Jurkat, Clone E6-1 (cell line): ENCODE data around the gene ZNF423.
A peak's percentile ranks its signal among the peaks of the same experiment; 100 is the strongest.

Experiments
- DNase-seq: peaks from one replicate; pipeline ENCODE4 v3.0.0-alpha.2; 2011; ENCODE audit warnings: low read depth, low spot score
- H3K4me3 ChIP-seq: 2 replicates; pipeline ENCODE4 v1.5.1; 2011; ENCODE audit warnings: mild to moderate bottlenecking, low read length, control low read depth, moderate library complexity

The ZNF423 gene

GRCh38 chr16:49470513-49470991 lies 385.4 kb downstream of the ZNF423 start:
- H3K4me3 ChIP-seq = no peak overlapping the region
- no peak for DNase-seq

GRCh38 chr16:49469930-49470451 lies 385.9 kb downstream of the ZNF423 start:
- no peak overlapping the region for H3K4me3 ChIP-seq
- no peak for DNase-seq

GRCh38 chr16:49469311-49469670 lies 386.6 kb downstream of the ZNF423 start:
- H3K4me3 ChIP-seq = no peak overlapping the region
- DNase-seq = no peak

- no peak overlapping the region for H3K4me3 ChIP-seq
- no peak for DNase-seq
These were observed 387.2 kb downstream of the ZNF423 start for GRCh38 chr16:49468611-49469310.

DNA sequence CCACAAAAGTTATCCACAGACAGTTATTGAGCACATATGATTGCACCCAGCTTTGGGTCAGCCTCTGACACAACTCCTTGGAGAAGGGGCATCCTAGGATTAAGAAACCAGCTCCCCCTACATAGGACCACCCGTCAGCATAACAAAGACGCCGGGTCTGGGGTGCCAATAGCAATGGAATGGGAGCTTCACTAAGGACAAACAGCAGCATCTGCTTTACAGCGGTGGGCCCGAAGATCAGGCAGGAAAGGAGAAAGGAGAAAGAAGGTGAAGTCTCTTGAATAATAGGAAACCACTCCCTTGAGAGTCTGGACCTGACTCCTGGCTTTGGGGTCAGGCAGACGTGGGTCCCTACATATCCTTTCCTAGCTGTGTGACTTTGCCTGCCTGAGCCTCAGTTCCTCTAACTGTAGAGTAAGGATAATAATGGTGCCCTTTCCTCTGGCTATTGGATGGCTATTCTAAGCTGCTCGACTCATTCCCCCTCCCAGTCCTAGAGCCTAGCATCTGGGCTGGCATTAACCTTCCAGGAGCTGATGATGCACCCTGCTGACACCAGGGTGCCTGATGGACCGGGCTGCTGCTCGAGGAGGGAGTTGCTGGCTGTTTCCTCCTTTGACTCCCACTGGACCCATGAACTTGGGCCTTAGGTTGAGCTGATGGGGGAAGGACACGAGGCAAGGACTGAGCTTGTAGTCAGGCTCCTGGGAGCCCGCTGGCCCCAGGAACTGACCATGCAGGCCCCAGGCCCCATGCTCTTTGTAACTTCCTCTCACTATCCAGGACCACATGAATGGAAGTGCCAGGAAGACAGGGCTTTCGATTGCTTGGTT lies 388.2 kb downstream of the ZNF423 start:
- no peak overlapping the region for H3K4me3 ChIP-seq
- DNase-seq = no peak

- DNase-seq = no peak
- no peak overlapping the region for H3K4me3 ChIP-seq
These were observed 389.0 kb downstream of the ZNF423 start for GRCh38 chr16:49466881-49467280.

- DNase-seq = no peak
- no peak overlapping the region for H3K4me3 ChIP-seq
These were observed 389.4 kb downstream of the ZNF423 start for GRCh38 chr16:49466529-49466831.

GRCh38 chr16:49465661-49466528 lies 390.0 kb downstream of the ZNF423 start:
- no peak for DNase-seq
- H3K4me3 ChIP-seq = no peak overlapping the region

GRCh38 chr16:49464877-49465504 lies 390.9 kb downstream of the ZNF423 start:
- no peak overlapping the region for H3K4me3 ChIP-seq
- no peak for DNase-seq

DNA sequence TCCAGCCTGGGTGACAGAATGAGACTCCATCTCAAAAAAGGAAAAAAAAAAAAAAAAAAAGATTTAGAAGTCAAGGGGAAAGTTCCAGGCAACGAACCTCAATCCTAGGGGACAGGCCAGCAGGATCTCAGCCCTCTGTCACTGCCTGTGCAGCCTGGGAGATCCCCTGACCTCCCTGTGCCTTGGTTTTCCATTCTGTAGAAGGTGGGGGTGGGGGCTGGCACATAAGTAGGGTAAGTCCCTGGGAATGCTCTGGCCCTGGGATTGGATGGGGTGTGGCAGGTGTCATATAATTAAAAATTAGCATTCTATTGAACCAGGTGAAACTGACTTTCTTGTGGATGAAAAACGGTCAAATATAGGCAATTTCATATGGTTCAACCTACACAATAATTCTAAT lies 391.8 kb downstream of the ZNF423 start:
- DNase-seq = no peak
- peak overlapping the region; percentile 11 for H3K4me3 ChIP-seq

DNA sequence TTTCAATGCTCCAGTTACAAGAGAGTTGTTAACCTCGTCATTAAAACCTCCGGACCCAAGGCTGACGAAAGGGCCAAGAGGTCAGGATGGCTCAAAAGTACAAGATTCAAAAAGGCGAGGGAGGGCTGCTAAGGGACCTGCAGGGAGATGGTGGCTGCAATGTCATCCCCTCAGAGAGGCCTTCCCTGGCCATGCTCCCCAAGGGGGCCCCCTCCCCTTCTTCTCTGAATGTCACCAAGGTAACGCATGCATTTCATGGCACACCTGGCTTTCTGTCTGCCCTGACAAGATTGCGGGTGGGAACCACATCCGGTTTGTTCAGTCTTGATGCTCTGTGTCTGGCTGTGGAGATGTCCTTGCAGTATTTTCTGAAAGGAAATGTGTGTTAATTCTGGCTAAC lies 392.4 kb downstream of the ZNF423 start:
- H3K4me3 ChIP-seq = peak overlapping the region; percentile 52
- DNase-seq = peak; percentile 99

DNA sequence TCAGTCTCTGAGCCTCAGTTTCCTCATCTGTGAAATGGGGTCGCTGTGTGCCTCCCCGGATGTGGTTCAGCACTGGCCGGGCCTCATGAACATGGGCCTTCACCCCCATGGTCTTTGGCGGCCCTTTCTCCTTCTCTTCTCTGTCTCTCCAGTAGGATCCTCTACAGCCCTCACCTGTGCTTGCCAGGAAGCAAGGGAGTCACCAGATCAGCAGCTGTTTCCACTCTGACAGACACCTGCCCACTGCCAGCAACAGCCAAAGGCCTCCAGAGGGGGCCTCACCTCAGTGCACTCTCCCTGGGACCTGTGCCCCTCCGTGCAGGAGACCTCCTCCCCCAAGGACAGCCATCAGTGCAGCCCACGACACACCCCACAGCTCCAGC lies 392.9 kb downstream of the ZNF423 start:
- DNase-seq = peak; percentile 78
- peak overlapping the region; percentile 52 for H3K4me3 ChIP-seq

DNA sequence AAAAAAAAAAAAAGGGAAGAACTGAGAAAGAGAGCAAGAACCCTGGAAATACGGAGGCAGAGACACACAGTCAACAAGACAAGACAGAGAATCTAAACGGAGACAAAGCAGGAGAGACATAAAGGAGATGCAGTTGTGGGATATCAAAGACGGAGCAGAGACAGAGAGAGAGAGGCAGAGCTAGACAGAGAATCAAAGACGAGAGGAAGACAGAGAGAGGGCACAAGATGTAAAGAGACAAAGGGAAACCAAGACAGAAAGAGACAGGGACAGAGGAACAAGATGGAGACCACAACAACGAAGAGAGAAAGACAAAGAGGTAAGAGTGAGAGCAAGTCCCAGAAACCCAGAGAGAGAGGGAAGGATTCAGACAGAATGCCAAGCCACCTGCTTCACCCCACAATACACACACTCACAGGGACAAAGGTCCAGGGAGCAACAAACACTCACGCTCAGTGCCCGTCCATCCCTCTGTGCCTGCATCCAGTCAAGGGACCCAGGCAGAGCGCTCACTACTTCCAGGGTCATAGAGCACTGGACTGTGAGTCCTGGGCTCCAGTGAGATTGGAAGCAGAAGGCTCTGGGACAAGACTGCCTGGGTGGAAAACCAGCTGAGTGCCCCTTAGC lies 393.4 kb downstream of the ZNF423 start:
- DNase-seq = peak; percentile 55
- H3K4me3 ChIP-seq = peak overlapping the region; percentile 52

DNA sequence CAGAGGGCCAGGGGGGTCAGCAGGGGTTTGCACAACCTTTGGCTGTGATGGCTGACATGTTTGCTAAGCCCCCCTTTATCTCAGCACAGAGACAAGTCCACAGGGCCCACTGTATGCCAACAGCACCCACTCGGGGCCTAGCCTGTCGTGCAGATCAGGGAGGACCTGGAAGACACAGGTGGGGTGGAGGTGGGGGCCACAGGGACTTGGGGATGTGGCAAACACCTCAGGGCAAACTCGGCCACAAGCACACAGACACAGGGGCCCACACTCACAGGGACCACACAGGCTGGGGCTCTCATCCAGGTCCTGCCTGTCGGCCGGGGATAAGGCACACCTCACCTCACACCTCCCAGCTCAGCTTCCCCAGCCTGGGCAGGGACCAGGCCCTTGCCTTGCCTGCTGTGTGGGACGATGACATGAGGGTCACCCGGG lies 394.4 kb downstream of the ZNF423 start:
- H3K4me3 ChIP-seq = no peak overlapping the region; the same call in 1 of the 2 replicates
- DNase-seq = no peak

DNA sequence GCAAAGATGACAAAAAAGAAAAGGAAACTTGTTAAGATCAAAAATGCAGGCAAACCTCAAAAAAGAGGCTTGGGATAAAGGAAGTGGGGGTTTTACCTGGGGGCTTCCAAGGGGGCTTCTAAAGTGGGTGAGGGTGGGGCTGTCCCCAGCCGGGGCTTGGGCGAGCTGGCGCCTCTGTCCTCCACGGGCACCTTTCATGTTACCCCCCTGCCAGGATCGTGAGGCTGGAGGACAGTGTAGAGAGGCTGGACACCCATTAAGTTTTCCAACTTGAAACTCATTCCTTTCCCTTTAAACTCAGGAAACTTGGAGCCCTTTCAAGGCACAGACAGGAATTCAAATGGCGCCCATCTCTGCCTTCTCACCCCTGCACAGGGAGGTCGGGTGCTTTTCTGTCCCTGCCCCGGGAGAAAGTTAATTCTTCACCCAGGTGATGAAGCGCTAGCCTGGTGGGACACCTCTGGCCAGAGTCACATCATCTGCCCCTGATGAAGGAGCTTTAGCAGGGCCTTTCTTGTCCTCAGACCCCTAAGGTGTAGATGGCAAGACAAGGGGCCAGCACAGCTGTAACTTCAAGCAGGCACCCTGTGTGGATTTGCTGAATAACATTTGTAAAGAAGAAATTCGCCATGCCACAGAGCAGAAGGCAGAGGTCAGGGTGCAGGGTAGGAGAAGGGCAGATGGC lies 395.0 kb downstream of the ZNF423 start:
- DNase-seq = no peak

DNA sequence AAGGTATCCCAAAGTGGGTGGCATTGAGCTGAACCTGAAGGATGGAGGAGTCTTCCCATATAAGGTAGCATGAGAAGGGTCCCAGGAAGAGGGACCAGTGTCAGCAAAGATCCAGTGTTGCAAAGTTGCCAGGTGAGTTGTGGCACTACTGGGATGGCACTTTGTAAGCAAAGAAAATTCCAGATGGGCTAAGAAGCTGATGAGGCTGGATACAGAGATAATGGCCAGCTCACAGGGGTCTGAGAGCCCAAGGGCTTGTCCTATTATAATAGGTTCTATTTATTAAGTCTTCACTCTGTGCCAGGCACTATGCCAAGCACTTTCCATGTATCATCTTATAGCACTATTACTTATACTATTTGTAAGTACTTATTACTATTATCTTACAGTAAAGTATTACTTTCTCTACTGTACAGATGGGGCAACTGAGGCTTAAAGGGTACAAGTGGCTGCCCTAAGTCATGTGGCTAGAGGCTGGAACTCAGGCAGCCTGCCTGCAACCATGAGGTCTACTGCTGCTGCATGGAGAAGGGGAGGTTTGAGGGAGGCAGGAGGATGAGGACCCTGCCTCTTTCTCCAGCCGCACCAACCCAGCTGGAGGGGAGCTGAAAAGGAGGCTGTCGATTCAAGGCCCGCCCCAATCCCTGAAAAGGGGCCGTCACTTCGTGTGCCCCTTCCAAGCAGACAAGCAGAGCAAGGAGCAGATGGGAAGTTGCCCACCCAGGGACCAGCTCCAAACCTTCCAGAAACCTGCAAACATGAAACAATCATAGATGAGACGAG lies 395.8 kb downstream of the ZNF423 start:
- no peak overlapping the region for H3K4me3 ChIP-seq
- DNase-seq = no peak

More for the DNA sequence above, 395.0 kb downstream of the ZNF423 start:
- H3K4me3 ChIP-seq = no peak overlapping the region

DNA sequence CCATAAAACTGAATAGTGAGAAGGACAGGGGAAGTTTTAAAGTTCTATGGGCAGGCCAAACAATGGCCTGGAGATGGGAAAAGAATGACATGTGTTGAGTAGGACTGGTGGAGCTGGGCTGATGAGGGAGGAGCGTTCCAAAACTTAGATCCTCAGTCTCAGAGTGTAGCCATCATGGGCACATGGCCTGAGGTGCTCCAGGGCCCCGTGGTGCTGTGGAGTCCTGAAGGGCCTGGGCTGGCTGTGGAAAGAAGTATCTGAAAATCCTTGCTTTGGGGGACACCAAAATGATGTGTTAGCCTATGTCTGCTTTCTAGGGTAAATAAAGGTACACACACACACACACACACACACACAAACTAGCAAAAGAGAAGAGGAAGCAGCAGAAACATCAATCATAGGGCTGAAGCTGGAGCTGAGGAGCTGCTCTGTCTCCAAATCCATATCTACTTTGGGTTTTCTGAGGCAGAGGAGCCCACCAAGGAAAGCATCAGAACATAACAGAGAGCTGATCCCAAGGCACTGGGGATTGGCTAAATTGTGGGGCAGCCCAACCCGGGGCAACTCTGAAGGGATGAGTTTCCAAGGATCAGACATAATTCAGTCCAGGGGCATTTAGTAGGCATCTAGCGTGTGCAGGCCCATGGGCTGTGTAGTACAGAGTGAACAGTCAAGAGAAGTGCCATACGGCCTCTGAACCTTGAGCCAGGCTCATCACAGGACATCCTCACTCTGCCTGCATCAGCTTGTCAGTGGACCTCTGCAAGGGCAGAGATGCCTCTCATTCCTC lies 397.1 kb downstream of the ZNF423 start:
- H3K4me3 ChIP-seq = no peak overlapping the region
- no peak for DNase-seq
